C4-2B (cell line): ENCODE measurements around the gene FOXF1.

Experiments used
- ZFX ChIP-seq: fragments of 450-650 bp; IDR thresholded peaks from 2 replicates; pipeline ENCODE4 v1.6.1; 2017
- TF ChIP-seq, protein P1 (sequence below): fragments of 450-650 bp; conservative IDR thresholded peaks from 2 replicates; pipeline ENCODE4 v1.5.1; 2017; ENCODE audit warnings: mild to moderate bottlenecking

DNA sequence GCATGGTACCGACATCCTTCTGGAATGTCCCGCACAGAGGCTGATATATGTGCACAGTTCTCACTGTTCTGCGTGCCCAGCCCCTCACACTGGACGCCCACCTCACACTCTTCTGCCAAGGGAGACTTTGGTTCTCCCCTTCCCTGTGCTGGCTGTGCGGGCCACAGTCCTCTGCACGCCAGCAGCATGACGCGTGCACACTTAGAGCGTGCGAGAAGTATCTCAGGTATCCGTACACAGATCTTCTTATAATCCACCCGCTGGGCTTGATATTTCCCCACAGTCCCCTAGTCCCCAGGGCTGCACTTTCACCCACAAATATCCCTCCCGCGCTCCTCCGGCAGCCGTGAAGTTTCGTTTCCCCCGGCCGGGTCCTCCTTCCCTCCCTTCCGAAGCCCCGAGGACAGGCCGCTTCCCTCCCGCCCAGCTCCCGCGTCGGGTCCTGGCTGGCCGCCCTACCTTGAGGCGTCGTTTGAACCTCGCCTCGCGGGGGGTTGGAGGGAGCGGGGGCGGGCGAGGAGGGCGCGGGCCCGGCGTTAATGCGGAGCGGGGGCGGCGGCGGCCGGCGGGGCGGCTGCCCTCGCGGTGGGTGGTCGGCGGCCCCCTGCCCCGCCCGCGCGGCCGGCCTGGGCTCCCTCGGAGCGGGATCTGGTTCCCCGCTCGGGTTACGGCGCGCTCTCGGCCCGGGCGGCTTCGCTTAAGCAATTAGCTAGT lies 5.0 kb upstream of the FOXF1 start:
- TF ChIP-seq, protein P1, sequence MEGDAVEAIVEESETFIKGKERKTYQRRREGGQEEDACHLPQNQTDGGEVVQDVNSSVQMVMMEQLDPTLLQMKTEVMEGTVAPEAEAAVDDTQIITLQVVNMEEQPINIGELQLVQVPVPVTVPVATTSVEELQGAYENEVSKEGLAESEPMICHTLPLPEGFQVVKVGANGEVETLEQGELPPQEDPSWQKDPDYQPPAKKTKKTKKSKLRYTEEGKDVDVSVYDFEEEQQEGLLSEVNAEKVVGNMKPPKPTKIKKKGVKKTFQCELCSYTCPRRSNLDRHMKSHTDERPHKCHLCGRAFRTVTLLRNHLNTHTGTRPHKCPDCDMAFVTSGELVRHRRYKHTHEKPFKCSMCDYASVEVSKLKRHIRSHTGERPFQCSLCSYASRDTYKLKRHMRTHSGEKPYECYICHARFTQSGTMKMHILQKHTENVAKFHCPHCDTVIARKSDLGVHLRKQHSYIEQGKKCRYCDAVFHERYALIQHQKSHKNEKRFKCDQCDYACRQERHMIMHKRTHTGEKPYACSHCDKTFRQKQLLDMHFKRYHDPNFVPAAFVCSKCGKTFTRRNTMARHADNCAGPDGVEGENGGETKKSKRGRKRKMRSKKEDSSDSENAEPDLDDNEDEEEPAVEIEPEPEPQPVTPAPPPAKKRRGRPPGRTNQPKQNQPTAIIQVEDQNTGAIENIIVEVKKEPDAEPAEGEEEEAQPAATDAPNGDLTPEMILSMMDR, result no peak
- TF ChIP-seq ZFX, result no peak
